GM12864 (cell line): ENCODE data around the gene EPHA3.

ENCODE experiments used
- DNase-seq: peaks from one replicate; pipeline ENCODE4 v3.0.0-alpha.2; 2011; ENCODE audit warnings: low read depth
- H3K4me3 ChIP-seq: 2 replicates; pipeline ENCODE4 v1.5.1; 2011; ENCODE audit warnings: mild to moderate bottlenecking, low read depth, low read length, control low read depth
- TF ChIP-seq, protein P1 (sequence below): IDR thresholded peaks from 2 replicates; pipeline ENCODE4 v1.5.1; 2011; ENCODE audit warnings: low read depth, mild to moderate bottlenecking, moderate library complexity, low read length, control low read depth, inconsistent platforms; ENCODE audit errors: missing control alignments

The EPHA3 gene

GRCh38 chr3:89079944-89080343 is 27.5 kb upstream of the EPHA3 start:
- TF ChIP-seq, protein P1, sequence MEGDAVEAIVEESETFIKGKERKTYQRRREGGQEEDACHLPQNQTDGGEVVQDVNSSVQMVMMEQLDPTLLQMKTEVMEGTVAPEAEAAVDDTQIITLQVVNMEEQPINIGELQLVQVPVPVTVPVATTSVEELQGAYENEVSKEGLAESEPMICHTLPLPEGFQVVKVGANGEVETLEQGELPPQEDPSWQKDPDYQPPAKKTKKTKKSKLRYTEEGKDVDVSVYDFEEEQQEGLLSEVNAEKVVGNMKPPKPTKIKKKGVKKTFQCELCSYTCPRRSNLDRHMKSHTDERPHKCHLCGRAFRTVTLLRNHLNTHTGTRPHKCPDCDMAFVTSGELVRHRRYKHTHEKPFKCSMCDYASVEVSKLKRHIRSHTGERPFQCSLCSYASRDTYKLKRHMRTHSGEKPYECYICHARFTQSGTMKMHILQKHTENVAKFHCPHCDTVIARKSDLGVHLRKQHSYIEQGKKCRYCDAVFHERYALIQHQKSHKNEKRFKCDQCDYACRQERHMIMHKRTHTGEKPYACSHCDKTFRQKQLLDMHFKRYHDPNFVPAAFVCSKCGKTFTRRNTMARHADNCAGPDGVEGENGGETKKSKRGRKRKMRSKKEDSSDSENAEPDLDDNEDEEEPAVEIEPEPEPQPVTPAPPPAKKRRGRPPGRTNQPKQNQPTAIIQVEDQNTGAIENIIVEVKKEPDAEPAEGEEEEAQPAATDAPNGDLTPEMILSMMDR, result no peak
- no peak overlapping the region for H3K4me3 ChIP-seq
- DNase-seq, result no peak

- DNase-seq, result no peak
- TF ChIP-seq, protein P1, result no peak
- H3K4me3 ChIP-seq, result no peak overlapping the region
Observed at GRCh38 chr3:89087851-89088250, 19.6 kb upstream of the EPHA3 start.

- H3K4me3 ChIP-seq, result no peak overlapping the region
- no peak for DNase-seq
- TF ChIP-seq, protein P1, result no peak
Observed at GRCh38 chr3:89098173-89098572, 9.2 kb upstream of the EPHA3 start.

GRCh38 chr3:89098964-89099585 is 8.3 kb upstream of the EPHA3 start:
- DNase-seq, result no peak
- TF ChIP-seq, protein P1, result peak; percentile 90
- no peak overlapping the region for H3K4me3 ChIP-seq

DNA sequence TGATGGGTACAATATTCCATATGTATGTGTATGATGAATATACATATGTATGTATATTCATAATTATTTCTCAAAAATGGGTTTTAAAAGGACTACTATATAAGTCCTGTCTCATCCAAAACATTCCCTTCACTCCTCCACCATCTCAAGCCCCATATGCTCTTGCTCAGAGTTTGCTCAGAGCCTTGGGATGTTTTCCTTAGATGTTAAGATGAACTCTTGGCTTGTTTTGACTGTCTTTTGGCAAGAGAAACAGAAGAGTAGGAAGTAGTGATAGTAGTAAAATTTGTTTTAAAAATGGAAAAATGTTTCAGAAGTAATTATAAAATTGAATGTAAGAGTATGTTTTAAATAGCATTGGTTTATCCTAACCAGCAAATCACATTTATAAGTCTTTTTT is 6.2 kb upstream of the EPHA3 start:
- no peak for DNase-seq
- no peak overlapping the region for H3K4me3 ChIP-seq
- TF ChIP-seq, protein P1, result no peak

DNA sequence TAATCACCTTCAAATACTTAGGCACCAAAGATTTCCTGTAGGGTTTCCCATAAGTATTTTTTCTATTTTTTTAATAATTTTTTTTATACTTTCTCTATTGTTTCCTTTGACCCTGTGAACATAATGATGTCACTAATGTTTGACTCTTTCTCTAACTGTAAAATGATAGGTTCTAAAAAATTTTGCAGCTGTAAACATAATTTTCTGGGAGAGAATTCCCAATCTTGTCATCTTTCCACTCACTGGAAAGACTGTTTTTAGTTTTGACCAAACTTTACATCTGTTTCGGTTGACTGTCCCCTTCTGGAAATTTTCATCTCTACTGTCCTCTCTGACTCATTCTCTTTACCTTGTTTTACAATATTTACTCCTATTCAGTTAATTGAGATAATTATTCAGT is 5.5 kb upstream of the EPHA3 start:
- no peak for DNase-seq
- no peak overlapping the region for H3K4me3 ChIP-seq
- TF ChIP-seq, protein P1, result no peak

- TF ChIP-seq, protein P1, result no peak
- H3K4me3 ChIP-seq, result no peak overlapping the region
- no peak for DNase-seq
Observed at GRCh38 chr3:89104499-89104898, 2.9 kb upstream of the EPHA3 start.
